NCI-H2029 (cell line): Measurements from ENCODE around the gene CLK2.
"Not testable (repeated sequence)": the region's sequence is repeated elsewhere in the genome, so short reads cannot be mapped to it uniquely, and the experiment has no call there.

Experiments used
- DNase-seq: peaks from one replicate; lab custom pipeline; 2025; lab: John Stamatoyannopoulos, UW

Gene CLK2

DNA sequence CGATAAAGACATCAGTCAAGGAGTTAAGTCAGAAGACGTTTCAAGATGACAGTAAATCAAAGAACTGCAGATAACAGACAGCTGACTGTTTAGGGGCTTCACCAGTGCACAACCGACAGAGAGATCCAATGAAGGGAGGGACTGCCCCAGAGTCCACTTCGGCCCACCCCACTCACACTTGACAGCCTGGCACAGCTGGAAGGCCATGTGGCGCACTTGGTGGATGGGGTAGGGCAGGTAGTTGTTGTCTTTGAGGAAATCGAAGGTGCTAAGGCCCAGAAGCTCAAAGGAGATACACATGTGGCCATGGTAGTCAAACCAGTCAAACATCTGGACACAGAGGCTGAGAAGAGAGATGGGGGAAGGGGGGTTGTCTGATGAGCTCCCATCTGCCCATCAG lies 6.8 kb downstream of the CLK2 start:
- no peak for DNase-seq

- no peak for DNase-seq
Observed at GRCh38 chr1:155263067-155263466, 10.2 kb downstream of the CLK2 start.

DNA sequence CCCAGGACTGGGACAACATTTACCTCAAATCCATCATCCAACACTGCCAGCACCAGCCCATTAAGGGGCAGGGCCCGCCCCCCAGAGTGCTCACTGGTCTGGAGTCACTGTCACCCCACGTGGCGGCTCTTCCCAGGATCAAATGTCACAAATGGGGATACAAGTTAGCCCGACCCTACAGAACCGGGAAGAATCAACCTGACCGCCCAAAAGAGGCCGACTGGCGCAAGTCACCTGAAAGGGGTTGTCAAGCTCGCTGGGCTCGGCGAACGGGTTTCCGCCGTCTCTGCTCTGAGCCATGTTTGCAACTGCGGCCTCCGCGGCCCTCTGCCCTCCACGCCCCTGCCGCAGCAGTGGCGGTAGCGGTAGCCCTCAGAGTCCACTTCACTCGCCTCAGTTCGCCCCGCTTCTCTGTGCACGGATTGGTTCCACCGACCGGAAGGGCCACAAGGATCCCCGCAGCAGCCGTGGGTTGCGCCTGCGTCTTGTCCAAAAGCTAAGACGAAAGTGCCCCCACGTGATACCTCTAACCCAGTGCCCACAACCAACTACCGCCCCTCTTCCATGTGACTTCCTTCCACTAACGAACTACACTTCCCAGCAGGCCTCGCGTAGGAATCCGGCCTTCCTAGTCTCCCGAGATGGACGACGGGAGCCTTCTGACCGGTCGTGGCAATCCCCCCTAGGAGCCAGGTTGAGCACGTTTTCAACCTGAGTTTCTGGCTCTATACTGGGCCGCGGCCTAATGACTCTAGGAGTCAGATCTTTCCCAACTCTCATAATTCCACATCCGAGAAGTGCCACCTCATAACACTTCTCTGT lies 11.2 kb downstream of the CLK2 start, which contains the start of gene SCAMP3:
SCAMP3 (minus strand) TSS at position 509 of the 822 bp plus-strand sequence; CDS start at position 300, 209 bp downstream.
- DNase-seq: peak; percentile 97

DNA sequence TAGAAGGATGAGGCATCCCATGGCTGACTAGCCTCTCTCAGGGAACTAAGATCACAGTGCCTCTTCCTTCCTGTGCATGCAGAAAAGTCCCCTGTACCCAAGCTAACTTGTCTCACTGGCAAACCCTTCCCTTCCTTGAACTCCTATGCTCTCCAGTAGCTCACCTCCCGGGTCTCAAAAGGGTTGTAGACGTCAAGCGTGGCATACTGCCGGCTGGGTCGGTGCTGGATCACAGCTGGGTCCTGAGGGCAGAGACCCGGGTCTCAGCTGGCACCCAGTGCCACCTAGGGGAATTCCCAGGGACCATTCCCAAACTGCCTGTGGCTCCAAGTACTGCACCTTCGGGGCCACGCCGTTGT lies 11.8 kb downstream of the CLK2 start:
- no peak for DNase-seq

GRCh38 chr1:155260276-155260675 lies 13.0 kb downstream of the CLK2 start:
- no peak for DNase-seq

GRCh38 chr1:155256058-155256852 lies 17.0 kb downstream of the CLK2 start:
- DNase-seq: no peak

GRCh38 chr1:155255243-155256007 lies 17.9 kb downstream of the CLK2 start, which contains the start of gene ENTREP3:
ENTREP3 (minus strand) TSS chr1:155255483; CDS start chr1:155254877, 606 bp downstream.
- peak; percentile 72 for DNase-seq

GRCh38 chr1:155254714-155255242 lies 18.5 kb downstream of the CLK2 start:
- DNase-seq: no peak

- no peak for DNase-seq
Observed at GRCh38 chr1:155254228-155254713, 19.0 kb downstream of the CLK2 start.

GRCh38 chr1:155253797-155254196 lies 19.5 kb downstream of the CLK2 start:
- DNase-seq: no peak

DNA sequence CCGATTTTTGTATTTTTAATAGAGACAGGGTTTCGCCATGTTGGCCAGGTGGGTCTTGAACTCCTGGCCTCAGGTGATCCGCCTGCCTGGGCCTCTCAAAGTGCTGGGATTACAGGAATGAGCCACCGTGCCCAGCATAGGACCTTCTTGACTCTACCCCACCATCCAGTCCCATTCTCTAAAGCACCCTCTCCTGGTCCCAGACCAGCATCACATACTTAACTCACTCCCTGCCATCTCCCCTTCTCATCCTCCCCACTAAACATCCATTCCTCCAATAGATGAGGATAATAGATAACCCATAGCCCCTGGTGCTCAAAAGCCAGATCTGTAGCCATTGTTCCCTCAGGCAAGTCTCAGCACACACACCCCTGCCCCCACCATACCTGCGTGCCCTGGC lies 20.1 kb downstream of the CLK2 start:
- no peak for DNase-seq

DNA sequence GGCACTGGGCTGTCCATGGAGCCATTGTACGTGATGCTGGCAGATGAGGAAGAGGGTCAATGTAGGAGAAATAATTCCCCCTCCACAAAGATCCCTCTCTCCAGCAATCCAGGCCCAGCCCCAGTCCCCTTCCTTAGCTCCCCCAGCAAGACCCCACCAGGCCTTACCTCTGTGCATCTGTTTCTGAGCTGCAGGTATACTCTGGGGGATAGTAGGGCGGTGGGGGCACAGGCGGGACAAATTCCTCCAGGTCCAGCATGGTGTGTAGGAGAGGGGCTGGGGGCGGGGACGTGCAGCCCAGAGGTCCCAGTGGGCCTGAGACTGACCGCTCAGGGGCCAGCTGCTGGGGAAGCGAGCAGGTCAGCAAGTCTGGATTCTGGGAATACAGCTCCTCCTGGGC lies 21.7 kb downstream of the CLK2 start:
- no peak for DNase-seq

DNA sequence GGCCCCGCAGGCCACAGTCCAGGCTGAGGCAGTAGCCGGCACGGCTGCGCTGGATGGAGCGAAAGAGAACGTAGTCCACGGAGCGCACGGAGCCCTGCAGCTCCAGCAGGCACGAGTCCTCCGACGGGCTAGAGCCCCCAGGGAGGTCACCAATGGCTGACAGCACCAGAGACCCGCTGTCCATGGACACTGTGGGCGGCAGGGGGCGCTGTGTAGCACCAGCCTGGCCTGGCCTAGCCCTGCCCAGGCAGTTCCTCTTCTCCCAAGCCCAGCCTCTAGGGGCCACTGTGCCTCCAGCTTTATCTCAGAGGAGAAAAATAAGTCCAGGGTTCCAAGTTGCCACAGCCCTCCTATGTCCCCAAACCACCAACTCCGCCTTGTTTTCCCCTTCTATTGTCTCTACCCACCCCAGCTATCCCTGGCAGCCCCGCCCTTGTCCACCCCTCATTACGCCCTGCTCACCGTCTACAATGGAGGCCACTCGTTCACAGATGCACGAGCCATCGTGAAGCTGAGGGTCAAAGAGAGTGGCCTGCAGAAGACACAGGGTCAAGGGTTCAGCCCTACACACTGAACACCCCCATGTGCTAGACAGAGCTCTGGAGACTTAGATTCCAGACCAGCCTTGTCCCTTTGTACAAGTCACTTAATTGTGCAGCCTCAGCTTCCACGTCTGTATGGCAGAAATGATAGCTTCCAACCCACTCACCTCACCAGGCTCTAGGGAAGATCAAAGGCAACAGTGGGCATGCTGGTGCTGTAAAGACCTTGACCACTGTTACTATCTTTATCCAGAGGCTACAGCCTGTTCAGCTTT lies 22.5 kb downstream of the CLK2 start:
- peak; percentile 84 for DNase-seq

GRCh38 chr1:155250246-155250632 lies 23.1 kb downstream of the CLK2 start:
- DNase-seq: no peak

- DNase-seq: no peak
Observed at GRCh38 chr1:155247667-155248553, 25.4 kb downstream of the CLK2 start.

GRCh38 chr1:155246796-155247195 lies 26.5 kb downstream of the CLK2 start:
- DNase-seq: not testable (repeated sequence)

- no peak for DNase-seq
Observed at GRCh38 chr1:155245163-155245524, 28.2 kb downstream of the CLK2 start.

DNA sequence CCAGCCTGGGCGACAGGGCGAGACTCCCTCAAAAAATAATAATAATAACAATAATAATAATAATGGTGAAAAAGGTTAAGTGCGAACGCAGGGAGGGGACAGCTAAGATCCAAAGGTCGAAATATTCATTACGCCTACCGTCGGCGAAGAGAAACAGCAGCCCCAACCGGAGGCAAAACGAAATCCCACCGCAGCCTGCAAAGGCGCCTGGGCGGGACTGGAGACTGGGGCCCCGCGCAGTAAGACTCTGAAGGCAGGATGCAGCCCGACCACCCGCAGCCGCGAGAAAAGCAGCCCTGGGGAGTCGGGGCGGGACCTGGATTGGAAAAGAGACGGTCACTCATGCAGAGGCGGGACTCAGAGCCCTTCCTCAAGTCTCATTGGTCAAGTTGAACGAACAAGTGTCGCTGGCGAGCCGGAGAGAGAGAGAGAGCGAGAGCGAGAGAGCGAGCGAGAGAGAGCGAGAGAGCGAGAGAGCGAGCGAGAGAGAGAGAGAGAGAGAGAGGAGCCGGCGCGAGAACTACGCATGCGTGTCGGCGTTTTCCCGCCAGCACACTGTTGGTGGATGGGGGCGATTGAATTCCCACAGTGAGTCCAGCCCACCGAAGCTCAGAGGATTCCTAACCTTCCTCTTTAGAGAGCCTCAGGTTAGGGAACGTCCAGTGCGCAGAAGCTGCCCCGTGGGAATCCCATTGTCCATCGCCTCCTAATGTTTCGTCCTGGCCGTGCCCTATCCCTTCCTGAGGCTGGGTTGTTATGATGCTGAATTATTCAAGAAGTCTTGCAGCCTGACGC lies 28.7 kb downstream of the CLK2 start:
- DNase-seq: peak; percentile 97

GRCh38 chr1:155242805-155243358 lies 30.4 kb downstream of the CLK2 start:
- DNase-seq: no peak
